NCI-H128 (cell line): ENCODE results near the gene SLC8B1.

ENCODE experiments used
- DNase-seq: peaks from one replicate; lab custom pipeline; 2025; ENCODE audit not compliant: unreplicated experiment; lab: John Stamatoyannopoulos, UW

Gene SLC8B1

DNA sequence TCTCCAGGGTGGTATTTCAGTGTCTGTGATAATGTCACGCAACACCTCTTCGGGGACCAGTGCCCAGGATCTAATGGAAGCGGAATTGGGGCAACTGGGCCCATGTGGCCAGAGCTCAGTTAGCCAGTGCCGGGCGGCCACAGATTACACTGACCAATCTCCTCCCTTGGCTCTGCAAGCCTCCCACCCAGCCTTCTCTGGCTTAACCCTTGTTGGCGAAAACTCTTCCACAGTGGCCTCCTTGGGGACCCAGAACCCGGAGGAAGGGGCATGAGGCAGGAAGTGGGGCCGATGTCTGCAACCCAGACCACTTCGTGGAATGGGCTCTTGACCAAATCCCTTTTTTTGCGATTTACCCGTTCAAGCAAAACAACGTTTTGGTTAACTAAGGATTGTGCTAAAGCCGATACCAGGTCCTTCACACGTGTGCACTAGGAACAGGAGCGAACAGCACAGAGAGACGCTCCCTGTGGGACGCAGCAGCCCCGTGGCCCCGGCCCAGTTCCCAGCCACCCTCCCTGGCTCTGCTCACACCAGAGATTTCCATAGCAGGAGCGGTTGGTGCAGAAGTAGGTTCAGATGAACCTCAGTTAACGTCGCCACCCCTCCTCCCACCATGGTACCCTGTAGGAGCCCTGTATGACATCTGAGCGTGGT, 38.2 kb downstream of the SLC8B1 start:
- DNase-seq: no peak

- no peak for DNase-seq
Observed at GRCh38 chr12:113295886-113296556, 38.9 kb downstream of the SLC8B1 start.

- no peak for DNase-seq
Observed at GRCh38 chr12:113293100-113293499, 41.8 kb downstream of the SLC8B1 start.

GRCh38 chr12:113292547-113292946, 42.4 kb downstream of the SLC8B1 start:
- no peak for DNase-seq

DNA sequence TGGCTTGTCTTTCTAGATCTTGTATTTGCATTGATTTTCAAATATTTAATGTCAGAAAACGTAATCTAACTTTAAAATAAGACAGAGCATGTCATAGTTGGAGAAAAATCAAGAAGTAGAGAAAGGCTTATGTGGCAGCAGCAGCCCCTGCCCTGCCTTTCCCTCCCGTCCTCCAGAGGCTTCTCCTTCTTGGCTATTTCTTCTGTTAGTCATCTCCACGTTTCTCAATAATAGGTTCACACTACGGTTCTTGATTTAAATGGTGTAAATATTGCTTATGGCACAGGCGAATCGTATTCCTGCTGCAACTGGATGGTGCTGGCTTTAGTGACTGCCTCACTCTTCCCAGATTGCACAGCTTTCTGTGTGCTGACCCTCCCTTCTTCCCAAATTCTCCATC, 42.8 kb downstream of the SLC8B1 start:
- no peak for DNase-seq

DNA sequence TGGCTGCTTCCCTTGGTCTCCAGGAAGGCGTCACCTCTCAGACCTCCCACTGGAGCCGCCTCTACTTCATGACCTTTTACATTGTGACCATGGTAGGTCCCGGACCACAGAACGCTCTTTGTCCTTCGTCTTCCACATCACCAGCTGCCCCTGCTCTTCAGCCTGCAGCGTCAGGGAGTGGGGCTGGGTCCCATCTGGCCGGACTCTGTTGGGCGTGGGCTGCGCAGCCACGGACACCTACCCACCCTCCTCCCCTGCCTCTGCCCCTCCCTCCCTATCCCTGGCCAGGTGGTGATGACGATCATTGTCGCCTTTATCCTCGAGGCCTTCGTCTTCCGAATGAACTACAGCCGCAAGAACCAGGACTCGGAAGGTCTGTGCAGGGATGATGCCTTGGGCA, 43.3 kb downstream of the SLC8B1 start:
- DNase-seq: no peak

DNA sequence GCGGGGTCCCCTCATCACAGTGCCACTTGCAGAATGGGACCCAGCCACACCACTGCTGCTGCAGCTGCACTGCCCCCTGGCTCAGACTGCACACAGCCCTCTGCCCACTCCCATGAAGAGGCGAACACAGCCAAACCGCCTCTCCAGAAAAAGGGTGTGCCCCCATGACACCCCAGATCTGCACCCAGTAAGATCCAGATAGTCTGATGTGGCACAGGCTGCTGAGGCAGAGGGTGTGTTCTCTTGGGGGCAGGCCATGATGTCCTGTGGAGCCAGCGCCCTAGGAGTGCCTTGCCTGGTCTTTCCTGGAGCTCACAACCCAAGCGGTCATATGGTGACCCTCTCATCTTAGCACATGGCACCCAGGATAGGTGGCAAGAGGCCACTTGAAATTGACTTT, 44.4 kb downstream of the SLC8B1 start:
- no peak for DNase-seq

DNA sequence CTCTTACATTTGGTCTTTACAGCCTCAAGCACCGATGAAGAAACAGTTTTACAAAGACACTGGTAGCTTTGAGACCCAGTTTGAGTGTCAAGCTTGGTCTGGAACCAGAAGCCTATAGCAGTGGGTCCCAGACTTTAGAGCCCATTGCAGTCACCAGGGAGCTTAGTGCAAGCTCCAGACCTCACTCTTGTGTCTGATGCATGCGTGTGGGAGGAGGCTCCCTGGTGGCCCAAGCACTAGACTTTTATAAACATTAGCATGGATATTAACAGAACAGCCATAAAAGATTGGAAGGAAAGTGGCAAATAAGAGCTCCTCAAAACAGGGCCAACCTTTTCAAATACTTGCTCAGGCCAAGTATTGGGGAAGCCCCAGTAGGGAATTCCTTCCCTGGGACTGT, 45.5 kb downstream of the SLC8B1 start:
- no peak for DNase-seq

DNA sequence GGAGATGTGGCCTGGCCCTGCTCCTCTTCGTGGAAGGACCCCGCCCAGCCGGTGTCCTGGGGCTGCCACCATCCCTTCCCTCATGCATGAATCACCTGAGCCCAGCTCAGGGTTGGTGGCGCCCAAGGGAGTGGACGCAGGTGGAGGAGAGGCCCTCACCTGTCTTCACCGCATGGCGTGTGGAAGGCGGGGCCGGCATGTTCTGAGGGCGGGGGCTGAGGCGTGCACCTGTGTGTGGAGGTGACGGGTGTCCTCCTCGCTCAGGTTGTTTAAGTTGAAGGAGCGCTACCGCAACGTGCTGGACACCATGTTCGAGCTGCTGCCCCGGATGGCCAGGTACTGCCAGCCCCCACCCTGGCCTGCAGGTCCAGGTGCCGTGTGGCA, 47.0 kb downstream of the SLC8B1 start:
- DNase-seq: no peak

GRCh38 chr12:113287146-113287898, 47.6 kb downstream of the SLC8B1 start:
- DNase-seq: no peak

- DNase-seq: no peak
Observed at GRCh38 chr12:113286712-113287111, 48.2 kb downstream of the SLC8B1 start.

- no peak for DNase-seq
Observed at GRCh38 chr12:113285679-113286610, 49.0 kb downstream of the SLC8B1 start.

DNA sequence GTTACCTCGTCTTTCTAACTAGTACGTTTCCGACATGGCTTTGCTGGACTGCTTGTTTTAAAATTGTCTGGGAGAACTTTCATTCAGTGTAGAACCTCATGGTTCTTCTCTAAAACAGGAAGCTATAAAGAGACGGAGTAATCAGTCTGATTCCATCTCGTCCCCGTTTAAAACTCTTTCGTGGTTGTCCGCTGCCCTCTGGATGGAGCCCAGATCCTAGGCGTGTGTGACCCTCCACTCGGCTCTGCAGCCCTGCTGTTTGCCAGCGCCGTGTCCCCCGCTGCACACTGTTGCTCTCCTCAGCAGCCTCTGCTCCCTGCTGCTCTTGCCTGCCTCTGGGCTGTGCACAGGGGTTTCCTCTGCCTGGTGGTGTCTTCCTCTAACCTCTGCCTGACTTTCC, 50.2 kb downstream of the SLC8B1 start:
- DNase-seq: no peak

DNA sequence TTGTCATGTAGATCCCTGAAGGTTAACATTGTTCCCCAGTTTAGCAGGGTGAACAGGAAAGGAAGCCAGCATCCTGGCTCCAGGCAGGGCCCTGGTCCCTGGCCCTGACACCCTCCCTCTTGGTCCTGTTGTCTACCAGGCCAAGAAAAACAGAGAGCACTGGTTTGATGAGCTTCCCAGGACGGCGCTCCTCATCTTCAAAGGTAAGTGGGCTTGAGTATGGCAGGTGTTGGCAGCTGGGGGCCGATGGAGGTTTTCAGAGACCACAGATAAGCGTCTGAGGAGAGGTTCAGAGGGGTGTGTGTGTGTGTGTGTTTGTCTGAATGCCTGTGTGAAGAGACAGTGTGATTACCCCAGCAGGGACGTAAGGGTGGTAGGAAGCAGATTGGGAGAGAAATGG, 56.3 kb downstream of the SLC8B1 start:
- DNase-seq: no peak

DNA sequence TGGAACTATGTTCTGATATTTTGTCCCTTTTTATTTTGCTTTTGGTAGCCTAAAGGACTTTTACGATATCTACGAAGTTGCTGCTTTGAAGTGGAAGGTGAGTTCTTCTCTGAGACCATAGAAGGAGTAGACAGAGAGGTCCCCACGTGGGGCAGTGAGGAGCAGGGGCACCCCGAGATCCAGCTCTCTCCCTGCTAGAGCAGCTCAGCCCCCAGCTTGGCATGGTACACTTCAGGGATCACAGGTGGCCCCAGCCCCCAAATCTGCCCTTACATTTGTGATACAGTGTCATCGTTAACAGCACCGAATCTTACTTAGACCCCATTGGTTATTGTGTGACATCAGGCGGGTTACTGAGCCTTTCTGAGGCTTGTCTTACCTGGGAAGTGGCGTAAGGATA, 56.8 kb downstream of the SLC8B1 start:
- no peak for DNase-seq

GRCh38 chr12:113277511-113277910, 57.4 kb downstream of the SLC8B1 start:
- DNase-seq: no peak

DNA sequence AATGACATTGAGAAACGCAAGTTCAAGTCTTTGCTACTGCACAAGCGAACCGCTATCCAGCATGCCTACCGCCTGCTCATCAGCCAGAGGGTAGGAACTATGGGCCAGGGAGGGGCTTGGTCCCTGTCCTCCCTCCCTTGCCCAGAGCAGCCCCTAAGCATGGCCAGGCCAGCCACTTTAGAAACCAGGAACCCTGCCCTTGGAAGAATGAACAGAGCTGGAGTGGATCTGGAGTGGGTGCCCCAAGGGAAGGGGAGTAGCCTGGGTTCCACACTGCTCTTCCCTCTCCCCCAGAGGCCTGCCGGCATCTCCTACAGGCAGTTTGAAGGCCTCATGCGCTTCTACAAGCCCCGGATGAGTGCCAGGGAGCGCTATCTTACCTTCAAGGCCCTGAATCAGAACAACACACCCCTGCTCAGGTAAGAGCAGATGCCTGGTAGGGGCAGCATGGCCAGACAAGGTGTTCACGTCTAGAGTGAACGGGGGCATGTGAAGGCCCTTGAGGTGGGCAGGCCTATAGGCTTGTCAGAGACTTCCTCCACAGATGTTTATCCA, 57.9 kb downstream of the SLC8B1 start:
- no peak for DNase-seq

DNA sequence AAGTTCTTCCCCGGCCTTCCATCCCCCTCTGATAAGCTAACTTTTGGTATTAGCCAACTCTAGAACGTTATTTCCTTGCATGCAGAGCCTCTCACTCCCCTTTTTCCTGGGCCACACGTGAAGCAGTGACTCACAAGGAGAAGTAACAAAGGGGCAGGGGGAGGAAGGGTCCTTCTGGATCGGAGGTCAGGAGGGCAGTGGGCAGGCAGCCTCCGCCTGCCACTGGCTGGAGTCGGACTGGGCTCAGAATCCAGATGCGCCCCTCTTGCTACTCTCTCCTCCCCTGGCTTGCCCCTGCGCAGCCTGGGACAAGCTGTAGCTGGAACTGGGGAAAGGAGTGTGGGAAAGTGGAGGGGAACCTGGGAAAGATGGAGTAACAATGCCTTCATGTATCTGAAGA, 58.6 kb downstream of the SLC8B1 start:
- DNase-seq: no peak

- no peak for DNase-seq
Observed at GRCh38 chr12:113274848-113275247, 60.1 kb downstream of the SLC8B1 start.

DNA sequence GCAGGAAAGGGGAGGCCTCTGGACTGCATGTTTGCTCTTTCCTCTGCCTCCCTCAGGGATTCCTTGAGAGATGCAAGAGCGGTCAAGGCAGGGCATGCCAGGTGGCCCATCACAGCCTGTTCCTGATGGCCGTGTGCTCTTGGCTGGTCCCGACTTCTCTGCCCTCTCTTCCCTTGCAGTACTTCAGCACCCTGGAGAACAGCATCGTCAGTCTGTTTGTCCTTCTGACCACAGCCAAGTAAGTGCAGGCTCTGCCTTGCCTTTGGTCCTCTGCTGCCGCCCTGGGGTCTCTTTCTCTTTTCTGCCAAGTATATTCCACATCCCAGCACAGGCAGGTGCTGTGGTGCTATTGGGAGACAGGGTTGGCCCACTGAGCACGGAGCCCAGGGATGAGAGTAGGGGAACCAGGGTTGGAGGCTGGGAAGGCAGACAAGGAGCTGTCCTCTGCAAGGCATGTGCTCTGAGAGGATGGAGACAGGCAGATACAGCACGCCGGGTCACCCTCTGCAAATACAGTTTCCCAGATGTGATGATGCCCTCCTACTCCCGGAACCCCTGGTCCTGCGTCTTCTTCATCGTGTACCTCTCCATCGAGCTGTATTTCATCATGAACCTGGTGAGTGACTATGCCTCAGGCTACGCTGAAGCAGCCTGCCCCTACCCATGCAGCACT, 61.7 kb downstream of the SLC8B1 start:
- DNase-seq: no peak
